ENCODE measurements around the gene RTF2.
A peak's percentile ranks its signal among the peaks of the same experiment; 100 is the strongest.

Gene RTF2

GRCh38 chr20:56437196-56437960, 31.0 kb upstream of the RTF2 start:
- DNase-seq (ENCODE audit: low read depth in 3 of 3, low spot score in 1 of 3), result no peak

DNA sequence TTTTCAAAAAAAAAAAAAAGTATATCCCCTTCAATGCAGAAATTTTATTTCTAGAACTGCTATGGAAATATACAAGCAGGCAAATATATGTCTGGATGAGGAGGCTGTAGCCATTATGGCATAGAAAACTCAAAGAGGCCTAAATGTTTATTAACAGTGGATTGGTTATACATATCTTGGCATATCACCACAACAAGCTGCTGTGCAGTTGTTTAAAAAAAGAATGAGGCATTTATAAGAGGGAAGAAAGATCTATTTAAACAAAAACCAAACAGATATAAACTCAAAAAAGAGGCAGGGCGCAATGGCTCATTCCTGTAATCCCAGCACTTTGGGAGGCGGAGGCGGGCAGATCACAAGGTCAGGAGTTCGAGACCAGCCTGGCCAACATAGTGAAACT, 30.1 kb upstream of the RTF2 start:
- no peak for DNase-seq (ENCODE audit: low read depth in 3 of 3, low spot score in 1 of 3)

- DNase-seq (ENCODE audit: low read depth in 3 of 3, low spot score in 1 of 3), result no peak
Measured at GRCh38 chr20:56439771-56440291, 28.6 kb upstream of the RTF2 start.

DNA sequence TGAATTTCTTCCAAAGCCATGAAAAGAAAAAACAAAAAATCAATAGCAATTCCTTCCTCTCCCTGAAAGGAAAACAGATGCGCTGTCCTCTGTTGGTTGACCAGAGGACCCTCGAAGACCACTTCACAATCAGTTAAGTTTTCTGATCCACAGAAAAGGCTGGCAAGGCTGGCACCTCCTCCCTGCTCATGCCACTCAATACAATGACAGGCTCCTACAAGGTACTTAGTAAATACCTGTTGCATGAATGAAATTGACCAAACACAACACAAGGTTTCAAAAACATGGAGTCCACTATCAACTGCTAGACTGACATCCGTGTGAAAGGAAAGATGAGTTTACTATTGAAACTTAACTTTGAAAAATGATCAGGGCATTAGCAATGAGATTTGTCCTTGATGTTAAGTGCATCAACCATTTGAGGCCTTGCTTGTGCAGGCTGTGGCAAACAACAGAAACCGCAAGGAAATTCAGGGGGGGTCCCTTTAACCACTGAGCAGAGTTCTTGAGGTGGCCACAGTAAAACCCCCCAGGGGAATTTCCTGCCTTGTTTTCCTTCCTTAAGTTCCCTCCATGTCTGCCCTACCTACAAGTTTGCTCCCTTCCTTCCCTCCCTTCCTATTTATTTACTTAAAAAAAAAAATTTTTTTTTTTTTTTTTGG, 27.9 kb upstream of the RTF2 start:
- DNase-seq (ENCODE audit: low read depth in 3 of 3, low spot score in 1 of 3), result peak in 2 of 3 donors; percentile 10

DNA sequence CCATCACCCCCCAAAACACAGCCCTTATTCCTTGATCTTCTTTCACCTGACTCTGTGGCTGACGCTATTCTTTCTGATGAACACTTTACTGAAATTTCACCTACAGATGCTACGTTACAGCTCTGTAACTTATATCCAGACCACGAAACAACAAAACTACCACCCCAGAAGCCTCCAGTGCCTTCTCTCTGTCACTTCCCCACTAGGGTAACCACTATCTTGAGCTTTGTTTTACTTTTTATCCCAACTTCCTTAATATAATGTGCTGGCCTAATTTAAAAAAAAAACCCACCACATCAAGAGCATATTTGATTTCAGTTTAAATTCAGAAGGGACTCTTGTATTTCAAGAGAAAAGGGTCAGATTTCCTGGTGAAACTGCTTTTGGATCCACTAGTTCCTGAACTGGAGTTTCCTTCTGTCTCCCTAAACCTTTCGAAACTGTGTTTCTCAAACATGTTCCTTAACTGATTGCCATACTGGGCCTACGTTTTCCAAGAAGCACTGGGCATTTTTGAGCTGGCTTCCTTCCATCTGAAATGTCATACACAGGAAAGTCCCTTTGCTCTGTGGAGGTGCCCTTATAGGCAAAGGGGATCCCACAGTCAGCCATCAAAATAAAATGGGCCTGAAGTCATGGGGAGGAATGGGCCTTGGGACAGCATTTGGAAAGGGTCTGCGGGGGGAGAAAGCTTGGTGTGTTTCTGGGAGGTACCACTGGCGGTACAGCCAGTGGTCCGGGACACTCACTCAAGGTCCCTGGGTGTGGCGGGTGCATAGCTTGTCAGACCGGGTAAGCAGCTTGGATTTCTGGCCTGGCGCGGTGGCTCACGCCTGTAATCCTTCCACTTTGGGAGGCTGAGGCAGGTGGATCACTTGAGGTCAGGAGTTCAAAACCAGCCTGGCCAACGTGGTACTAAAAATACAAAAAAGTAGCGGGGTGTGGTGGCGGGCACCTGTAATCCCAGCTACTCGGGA, 25.8 kb upstream of the RTF2 start:
- DNase-seq (ENCODE audit: low read depth in 3 of 3, low spot score in 1 of 3), result no peak

GRCh38 chr20:56443654-56444540, 24.5 kb upstream of the RTF2 start:
- no peak for DNase-seq (ENCODE audit: low read depth in 3 of 3, low spot score in 1 of 3)

GRCh38 chr20:56445130-56445529, 23.3 kb upstream of the RTF2 start:
- DNase-seq (ENCODE audit: low read depth in 3 of 3, low spot score in 1 of 3), result no peak

DNA sequence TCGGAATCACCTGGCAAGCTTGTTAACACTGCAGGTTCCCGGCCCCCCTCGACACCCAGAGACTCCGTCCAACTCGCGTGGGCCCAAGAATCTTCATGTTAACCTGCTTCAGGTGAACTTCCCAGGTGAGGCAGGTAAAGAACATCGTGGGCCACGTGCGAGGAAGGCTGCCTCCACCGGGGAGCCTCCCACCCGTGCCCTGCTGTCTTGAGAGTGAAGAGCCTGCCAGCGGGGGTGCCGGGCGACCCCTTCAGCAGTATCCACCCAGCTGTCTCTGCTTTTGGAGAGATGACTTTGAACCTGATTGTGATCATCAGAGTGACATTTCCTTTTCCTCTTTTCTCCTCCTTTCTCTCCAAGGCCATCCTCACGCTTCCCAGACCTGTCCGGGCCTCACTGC, 22.9 kb upstream of the RTF2 start:
- no peak for DNase-seq (ENCODE audit: low read depth in 3 of 3, low spot score in 1 of 3)

GRCh38 chr20:56447227-56447626, 21.2 kb upstream of the RTF2 start:
- DNase-seq (ENCODE audit: low read depth in 3 of 3, low spot score in 1 of 3), result no peak

GRCh38 chr20:56449459-56449858, 19.0 kb upstream of the RTF2 start:
- no peak for DNase-seq (ENCODE audit: low read depth in 3 of 3, low spot score in 1 of 3)

GRCh38 chr20:56451056-56451765, 17.2 kb upstream of the RTF2 start:
- DNase-seq (ENCODE audit: low read depth in 3 of 3, low spot score in 1 of 3), result no peak

DNA sequence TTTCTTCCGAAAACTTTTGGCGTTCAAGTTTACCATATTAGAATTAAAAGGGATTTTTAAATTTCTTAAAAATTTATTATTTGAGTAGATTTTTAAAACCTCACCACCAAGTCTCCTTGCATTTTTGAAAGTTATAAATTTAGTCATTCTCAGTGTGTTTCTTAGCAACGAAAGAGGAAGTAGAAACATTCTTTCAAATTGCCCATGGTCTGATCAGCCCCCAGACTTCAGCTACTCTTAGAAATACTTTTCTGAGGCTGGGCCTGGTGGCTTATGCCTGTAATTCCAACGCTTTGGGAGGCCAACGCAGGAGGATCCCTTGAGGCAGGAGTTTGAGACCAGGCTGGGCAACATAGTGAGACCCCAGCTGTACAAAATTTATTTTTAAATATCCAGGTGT, 15.1 kb upstream of the RTF2 start:
- DNase-seq (ENCODE audit: low read depth in 3 of 3, low spot score in 1 of 3), result no peak

DNA sequence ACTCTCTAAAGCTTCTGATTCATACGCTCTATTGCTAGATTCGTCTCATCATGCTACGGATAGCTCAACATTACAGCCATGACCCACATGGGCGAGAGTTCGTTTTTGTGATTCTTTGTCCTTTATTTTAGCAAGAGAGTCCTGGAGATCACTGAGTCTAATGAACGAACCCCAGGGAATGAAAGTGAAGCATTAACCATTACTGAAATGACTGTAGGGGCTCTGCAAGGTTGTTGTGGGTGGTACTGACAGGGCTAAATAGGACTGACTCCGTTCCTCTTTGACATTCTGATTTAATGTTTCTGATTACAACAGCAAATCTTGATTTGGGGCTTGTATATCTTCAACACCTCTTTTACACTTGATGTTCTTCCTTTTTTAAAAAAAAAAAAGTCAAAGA, 13.7 kb upstream of the RTF2 start:
- no peak for DNase-seq (ENCODE audit: low read depth in 3 of 3, low spot score in 1 of 3)

DNA sequence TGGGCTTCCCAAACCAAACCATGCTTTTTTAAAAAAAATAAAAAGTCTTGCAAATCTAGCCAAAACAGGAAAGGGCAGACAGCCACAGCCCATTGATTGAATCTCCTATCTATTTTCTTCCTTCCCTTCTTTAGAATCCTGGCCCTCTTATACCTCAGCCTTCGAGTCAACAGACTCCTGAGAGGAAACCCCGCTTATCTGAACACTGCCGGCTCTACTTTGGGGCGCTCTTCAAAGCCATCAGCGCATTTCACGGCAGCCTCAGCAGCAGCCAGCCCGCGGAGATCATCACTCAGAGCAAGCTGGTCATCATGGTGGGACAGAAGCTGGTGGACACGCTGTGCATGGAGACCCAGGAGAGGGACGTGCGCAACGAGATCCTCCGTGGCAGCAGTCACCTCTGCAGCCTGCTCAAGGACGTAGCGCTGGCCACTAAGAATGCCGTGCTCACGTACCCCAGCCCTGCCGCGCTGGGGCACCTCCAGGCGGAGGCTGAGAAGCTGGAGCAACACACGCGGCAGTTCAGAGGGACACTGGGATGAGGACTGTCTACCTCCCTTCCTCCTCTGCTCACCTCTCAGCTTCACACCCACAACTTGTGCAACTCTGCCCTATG, 10.1 kb upstream of the RTF2 start:
- DNase-seq (ENCODE audit: low read depth in 3 of 3, low spot score in 1 of 3), result no peak

GRCh38 chr20:56460459-56460858, 8.0 kb upstream of the RTF2 start:
- no peak for DNase-seq (ENCODE audit: low read depth in 3 of 3, low spot score in 1 of 3)

- no peak for DNase-seq (ENCODE audit: low read depth in 3 of 3, low spot score in 1 of 3)
Measured at GRCh38 chr20:56461576-56461975, 6.9 kb upstream of the RTF2 start.

GRCh38 chr20:56463428-56463827, 5.0 kb upstream of the RTF2 start:
- DNase-seq (ENCODE audit: low read depth in 3 of 3, low spot score in 1 of 3), result no peak

DNA sequence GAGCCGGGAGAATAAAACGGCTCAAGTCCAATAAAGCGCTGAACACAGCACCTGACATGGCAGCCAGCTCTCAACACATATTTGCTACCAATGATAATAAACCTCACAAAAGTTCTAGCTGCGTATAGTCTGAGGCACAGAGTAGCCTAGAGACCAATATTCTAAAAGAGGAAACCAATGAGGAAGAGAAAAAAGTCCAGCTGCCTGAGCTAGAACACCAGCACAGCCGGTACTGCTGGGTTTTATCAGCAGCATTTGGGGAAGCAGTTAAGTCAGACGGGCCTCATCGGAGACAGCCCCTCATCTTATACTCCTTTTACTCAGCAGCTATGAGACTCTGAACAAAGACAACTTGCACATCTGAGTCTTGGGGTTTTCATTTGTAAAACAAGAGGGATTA, 2.4 kb upstream of the RTF2 start:
- no peak for DNase-seq (ENCODE audit: low read depth in 3 of 3, low spot score in 1 of 3)

- DNase-seq (ENCODE audit: low read depth in 3 of 3, low spot score in 1 of 3), result no peak
Measured at GRCh38 chr20:56467968-56468315, 485 bp upstream of the RTF2 start.

DNA sequence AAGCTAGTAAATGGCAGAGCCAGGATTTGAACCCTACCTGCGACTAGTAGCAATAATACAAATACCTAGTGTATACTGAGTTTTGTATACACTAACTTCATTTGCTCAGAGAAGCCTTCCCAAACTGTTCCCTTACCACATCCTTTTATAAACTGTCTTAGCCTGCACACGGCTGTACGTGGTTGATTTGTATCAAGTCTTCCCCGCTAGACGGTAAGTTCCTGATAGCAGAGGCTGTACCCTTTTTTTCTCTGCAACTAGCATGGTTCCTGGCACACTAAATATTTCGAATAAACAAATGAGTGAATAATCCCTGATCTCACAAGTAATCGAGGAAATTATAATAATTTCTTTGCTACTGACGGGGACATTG, 636 bp downstream of the RTF2 start:
- no peak for DNase-seq (ENCODE audit: low read depth in 3 of 3, low spot score in 1 of 3)
